CD4-positive, alpha-beta T cell treated with Interleukin-17A for 1 hour (primary cell): ENCODE results near the gene ME2.
A peak's percentile ranks its signal among the peaks of the same experiment; 100 is the strongest.
"Not testable (repeated sequence)": the region's sequence is repeated elsewhere in the genome, so short reads cannot be mapped to it uniquely, and the experiment has no call there.

ENCODE experiments used
- DNase-seq: peaks from one replicate; pipeline ENCODE4 v3.0.0-alpha.2; 2020

ME2 gene

DNA sequence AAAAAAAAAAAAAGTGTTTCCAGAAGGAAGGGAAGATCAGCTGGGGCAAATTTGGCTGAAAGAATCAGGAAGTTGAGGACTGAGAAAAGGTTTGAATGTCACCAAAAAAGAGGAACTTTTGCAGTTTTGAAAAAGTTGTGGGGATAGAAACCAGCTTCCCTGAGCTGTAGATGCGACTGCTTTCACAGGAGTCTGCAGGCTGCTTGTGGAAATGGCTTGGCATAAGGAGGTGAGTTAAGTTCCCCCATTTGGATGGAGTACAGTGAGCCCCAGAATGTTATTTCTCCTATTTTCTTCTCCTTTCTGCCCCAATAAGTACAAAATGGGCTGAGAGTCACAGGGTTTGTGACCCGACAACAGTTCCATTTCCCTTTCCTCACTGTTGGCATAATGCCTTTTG, 16.5 kb upstream of the ME2 start:
- no peak for DNase-seq

DNA sequence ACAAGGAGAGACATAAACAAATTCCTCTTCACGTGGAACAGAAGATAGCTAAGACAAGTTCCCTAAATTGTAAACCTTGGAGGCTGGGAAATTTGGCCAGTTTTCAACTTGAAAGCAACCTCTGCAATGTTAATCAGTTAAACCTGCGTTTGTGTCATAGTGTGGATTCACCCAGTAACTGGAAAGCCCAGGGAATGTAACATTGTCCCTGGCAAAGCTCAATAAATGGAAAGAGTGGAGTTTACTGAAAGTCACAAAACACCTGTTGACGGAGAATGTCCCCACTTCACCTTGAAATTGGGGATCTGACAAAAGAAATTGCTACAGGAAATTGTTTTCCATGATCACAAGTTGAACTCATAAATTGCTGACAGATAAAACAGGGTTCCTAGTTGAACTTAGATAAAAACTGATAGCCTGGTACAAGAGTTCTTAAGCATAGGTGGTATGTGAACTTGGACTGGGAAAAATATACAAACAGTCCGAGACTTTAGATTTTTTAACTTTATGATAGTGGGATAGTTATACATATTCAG, 15.0 kb upstream of the ME2 start:
- no peak for DNase-seq

GRCh38 chr18:50866765-50867164, 12.2 kb upstream of the ME2 start:
- DNase-seq = peak; percentile 13

DNA sequence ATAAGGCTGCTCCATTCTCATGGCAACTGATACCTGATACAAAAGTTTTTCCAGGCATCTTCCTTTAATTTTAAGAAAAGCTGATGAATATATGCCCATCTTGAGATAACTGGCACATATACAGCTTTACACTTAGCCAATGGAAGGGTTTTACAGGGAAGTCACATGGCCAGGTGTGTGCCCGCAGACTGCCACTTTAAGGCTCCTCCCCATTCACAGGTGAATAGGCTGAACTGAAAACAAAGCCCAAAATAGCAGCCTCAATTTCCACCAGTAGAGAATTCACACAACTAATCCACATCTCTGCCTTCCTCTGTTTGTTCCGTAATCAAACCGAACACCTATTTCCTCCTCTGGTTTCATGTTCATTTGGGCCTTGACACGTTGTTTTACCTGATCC, 9.8 kb upstream of the ME2 start:
- no peak for DNase-seq

GRCh38 chr18:50870138-50870845, 8.6 kb upstream of the ME2 start:
- DNase-seq = no peak

DNA sequence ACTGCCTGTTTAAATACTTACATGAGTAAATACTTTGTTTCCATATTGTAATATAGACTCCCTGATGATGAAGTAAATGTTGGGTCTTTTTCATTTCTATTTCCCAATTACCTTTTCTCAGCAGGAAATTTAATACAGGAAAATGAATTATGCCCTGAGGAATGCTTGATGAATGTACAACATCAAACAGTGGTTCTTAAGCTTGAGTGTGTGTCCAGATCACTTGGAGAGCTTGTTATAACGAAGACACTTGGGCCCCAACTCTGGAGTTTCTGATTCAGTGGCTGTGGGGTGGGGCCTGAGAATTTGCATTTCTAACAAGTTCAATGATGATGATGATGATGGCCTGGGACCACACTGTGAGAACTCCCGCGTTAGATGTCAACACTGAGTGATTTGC, 7.1 kb upstream of the ME2 start:
- DNase-seq = no peak

- DNase-seq = no peak
Observed at GRCh38 chr18:50875966-50876536, 2.9 kb upstream of the ME2 start.

DNA sequence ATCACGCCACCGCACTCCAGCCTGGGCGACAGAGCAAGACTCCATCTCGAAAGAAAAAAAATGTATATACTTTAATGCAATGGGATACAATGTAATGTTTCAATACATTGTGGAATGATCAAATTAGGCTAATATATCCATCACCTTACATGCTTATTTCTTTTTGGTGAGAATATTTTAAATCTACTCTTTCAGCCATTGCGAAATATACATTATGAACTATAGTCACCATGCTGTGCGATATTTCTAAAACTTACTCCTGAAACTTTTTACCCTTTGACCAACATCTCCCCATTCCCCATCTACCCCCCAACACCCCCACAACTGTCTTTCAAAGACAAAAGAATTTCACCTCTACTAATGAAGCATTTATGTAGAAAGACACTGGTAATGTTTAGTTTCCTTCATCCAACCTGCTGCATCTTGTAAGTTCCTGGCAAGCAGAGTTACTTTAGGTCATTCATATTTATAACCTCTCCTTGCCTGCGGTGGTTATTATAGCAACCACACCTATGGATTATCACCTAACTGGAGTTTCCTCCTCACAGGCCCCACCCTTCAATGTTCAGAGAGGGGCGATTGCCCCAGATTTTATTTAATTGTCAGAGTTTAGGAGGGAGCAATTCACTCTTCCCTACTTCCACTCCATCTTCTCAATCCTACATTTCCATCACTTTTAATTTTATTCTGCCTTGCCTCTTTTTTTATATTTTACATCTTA, 1.2 kb upstream of the ME2 start:
- peak; percentile 27 for DNase-seq

DNA sequence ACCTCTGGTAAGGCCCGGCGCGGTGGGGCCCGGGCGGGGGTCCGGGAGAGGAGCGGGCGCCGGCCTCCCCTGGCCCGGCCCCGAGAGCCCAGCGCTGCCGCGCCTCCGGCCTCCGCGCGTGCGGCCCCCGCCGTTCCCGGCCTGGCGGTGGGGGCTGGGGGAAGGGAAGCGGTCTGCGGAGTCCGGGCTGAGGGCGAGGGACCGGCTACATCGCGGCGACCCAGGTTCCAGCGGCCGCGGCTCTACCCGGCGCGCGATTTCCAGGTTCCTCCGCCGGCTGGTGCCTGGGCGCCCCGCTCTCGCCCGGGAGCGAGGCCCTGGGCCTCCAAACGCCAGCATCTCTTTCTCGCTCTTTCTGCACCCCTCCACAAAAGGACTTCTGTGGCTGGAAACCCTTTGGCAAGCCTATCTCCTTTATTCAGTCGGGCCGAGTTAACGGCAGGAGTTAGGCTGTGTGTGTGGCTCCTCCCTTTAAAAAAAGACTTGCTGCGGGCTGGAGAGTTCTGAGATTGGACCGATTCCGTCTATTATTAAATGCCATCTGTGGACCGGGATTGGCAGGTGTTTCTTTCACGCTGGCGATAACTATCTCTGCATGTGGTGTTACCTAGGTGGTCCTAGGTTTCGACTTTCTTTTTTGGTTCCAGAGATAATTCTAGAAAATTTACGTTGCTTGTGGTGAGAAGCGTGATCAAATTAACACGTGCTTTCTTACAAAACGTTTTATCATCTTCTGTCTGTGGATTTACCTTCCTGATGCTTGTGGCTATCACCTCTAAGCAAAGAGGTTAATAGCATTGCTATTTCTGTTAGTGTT, 592 bp downstream of the ME2 start:
- DNase-seq = peak; percentile 61

- DNase-seq = no peak
Observed at GRCh38 chr18:50880119-50880465, 1.2 kb downstream of the ME2 start.

DNA sequence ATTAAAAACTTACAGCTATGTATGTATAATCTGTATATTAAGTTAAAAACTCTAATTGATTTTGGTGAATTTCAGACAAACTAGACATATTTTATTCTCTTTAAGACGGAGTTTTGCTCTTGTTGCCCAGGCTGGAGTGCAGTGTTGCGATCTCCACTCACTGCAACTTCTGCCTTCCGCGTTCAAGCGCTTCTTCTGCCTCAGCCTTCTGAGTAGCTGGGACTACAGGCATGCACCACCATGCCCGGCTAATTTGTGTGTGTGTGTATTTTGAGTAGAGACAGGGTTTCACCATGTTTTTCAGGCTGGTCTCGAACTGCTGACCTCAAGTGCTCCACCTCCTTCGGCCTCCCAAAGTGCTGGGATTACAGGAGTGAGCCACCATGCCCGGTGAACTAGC, 2.0 kb downstream of the ME2 start:
- DNase-seq = not testable (repeated sequence)

DNA sequence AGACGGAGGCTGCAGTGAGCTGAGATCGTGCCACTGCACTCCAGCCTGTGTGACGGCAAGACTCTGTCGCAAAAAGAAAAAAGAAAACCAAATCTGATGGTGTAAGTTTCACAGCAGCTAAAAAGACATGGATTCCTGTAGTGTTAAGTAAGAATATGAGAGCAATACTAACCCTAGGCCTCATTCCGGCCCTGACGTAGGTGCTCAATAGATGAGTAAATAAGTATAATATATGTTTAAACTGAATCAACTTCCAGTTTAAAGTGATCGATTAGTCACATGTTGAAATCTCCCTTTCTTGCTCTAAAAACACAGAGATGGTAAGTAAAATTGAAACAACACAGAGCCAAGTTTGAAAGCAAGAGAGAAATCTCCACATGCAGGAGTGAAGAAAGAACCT, 8.0 kb downstream of the ME2 start:
- DNase-seq = no peak

DNA sequence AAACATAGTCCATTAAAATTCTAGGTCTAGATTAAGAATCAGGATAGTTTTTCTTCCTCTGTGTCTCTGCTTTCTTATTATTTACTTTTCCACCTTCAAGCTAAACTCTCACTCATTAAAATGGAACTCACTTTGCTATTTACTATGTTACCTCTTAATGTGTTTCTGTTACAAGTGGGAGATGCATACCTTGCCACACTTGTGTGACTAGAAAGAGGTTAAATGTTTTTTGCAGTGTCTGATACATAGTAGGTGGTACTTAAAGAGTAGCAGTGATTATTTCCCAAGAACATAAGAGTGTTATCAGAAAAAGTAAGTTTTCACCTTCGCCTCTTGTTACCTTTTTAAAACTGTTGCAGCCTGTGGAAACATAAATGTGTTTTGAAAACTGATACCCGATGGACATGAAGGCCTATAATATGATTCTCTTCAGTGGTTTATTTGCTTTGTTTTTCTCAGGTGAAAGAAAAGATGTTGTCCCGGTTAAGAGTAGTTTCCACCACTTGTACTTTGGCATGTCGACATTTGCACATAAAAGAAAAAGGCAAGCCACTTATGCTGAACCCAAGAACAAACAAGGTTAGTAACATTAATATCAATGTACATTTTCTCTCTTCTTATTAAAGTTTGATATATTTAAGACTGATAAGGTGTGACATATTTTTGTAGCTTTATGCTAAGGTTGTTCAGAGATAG, 16.6 kb downstream of the ME2 start:
- no peak for DNase-seq

DNA sequence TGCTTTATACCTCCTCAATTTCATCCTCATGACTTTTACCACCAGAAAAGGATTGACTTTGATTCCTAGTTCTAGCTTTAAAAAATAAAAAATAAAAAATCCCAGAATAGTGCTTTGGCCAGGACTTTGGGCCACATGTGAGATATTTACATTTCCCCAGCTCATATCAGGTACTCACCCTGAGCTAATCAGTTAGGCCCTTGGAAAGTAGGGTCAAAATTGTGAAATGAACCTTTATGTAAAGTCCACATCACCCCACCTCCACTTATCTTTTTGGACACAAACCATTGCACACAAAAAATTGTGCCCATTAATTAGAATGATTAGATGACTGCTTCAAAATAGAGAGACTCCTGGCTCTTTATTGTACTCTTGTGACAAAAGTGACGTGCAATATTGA, 17.2 kb downstream of the ME2 start:
- no peak for DNase-seq

DNA sequence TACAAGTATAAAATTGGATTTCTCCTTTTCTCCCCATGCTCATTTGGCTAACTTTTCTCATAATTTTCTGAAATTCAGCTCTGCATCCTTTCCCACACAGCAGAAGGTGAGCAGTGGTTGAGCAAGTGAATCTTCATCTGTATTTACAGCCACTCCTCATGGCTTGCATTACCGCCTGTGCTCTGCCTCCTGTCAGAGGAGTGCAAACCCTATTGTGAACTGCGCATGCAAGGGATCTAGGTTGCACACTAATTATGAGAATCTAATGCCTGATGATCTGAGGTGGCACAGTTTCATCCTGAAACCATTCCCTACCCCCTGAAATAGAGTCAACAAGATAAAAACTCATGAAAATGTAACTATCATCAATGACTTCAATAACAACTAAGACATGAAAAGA, 20.0 kb downstream of the ME2 start:
- DNase-seq = no peak

GRCh38 chr18:50902797-50903196, 23.9 kb downstream of the ME2 start:
- DNase-seq = no peak

- DNase-seq = no peak
Observed at GRCh38 chr18:50906843-50907242, 27.9 kb downstream of the ME2 start.

GRCh38 chr18:50909261-50909660, 30.3 kb downstream of the ME2 start:
- peak; percentile 4 for DNase-seq

- DNase-seq = no peak
Observed at GRCh38 chr18:50911006-50911405, 32.1 kb downstream of the ME2 start.

DNA sequence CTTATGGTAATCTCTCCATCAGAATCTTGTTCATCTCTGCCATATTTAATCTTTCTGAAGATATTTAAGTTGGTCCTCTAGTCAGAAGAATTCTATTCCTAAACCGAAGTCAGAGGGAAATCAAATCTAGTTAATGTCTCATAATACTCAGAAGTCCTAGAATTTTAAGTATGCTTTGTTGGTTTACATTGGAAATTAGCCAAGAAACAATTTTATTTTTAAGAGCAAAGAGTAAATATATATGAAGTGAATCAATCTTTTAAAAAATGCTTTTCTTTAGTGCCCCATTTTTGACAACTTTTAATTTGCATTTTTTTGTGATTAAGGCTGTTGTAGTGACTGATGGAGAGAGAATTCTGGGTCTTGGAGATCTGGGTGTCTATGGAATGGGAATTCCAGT, 38.1 kb downstream of the ME2 start:
- no peak for DNase-seq

GRCh38 chr18:50918153-50918552, 39.2 kb downstream of the ME2 start:
- no peak for DNase-seq

- DNase-seq = no peak
Observed at GRCh38 chr18:50924372-50924771, 45.5 kb downstream of the ME2 start.

DNA sequence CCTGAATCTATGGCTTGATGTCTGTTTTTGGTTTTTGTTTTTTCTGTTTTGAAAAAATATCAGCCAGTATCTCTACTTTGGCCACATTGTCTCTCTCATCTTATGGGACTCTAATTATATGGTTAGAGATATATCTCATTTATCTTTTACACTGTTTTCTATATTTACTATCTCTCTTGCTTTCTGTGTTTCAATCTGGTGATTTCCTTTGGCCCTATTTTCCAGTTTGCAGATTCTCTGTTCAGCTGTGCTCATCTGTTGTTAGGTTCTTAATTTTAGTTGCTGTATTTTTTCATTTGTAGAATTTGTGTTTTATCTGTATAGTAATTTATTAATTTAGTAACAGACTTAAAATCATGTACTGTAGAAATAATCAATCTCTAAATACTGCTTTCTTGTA, 47.6 kb downstream of the ME2 start:
- DNase-seq = no peak
